Hepatocyte (in vitro differentiated cells): Measurements from ENCODE around the gene MYO3B.

ENCODE experiments used
- CTCF ChIP-seq: fragments of 200-600 bp; sonication (generic); IDR thresholded peaks from 2 replicates; pipeline ENCODE4 v1.5.1; 2016; ENCODE audit warnings: antibody characterized with exemption, mild to moderate bottlenecking; ENCODE audit not compliant: poor library complexity
- EZH2 ChIP-seq: fragments of 200-600 bp; sonication (generic); IDR thresholded peaks from 2 replicates; pipeline ENCODE4 v1.6.1; 2016; ENCODE audit warnings: antibody characterized with exemption, mild to moderate bottlenecking, borderline replicate concordance

DNA sequence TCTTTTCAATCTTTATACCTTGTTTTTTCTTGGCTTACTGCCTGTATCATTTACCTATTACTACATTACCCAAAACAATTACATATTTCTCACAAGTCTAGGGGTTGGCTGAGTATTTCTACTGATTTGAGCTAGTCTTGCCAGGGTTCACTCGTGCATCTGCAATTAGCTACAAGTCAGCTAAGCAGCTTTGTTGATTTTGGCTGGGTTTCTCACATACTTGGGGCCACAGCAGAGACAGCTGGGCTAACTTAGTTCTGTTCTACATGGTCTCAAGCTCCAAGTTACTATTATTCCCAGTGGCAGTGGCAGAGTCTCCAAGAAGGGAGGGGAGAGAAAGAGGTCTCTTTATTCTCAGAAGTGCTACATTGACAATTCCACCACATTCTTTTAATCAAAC lies 482.5 kb downstream of the MYO3B start:
- TF ChIP-seq EZH2 (no peak), CTCF (no peak)
